NCI-H2107 treated with DMSO at 0.1 percent for 48 hours (cell line): ENCODE results near the gene MBD1.
A peak's percentile ranks its signal among the peaks of the same experiment; 100 is the strongest.
"Not testable (repeated sequence)": the region's sequence is repeated elsewhere in the genome, so short reads cannot be mapped to it uniquely, and the experiment has no call there.

Experiments
- DNase-seq: peaks from one replicate; lab custom pipeline; 2025; ENCODE audit not compliant: unreplicated experiment; lab: John Stamatoyannopoulos, UW

Gene MBD1

GRCh38 chr18:50274044-50274442, 7.3 kb downstream of the MBD1 start:
- no peak for DNase-seq

- no peak for DNase-seq
These were observed 7.9 kb downstream of the MBD1 start for GRCh38 chr18:50273203-50274043.

GRCh38 chr18:50272568-50272967, 8.8 kb downstream of the MBD1 start:
- DNase-seq = no peak

GRCh38 chr18:50268022-50268747, 13.1 kb downstream of the MBD1 start:
- DNase-seq = no peak

GRCh38 chr18:50266248-50266704, 15.0 kb downstream of the MBD1 start, which contains the start of gene CFAP53:
Gene CFAP53, minus strand, starts transcription at chr18:50266495. Its CDS starts 91 bp downstream, at chr18:50266404.
- DNase-seq = peak; percentile 77

- DNase-seq = no peak
These were observed 18.3 kb downstream of the MBD1 start for GRCh38 chr18:50262977-50263376.

GRCh38 chr18:50250935-50251334, 30.4 kb downstream of the MBD1 start:
- DNase-seq = no peak

GRCh38 chr18:50249576-50249975, 31.7 kb downstream of the MBD1 start:
- DNase-seq = no peak

GRCh38 chr18:50247561-50247960, 33.8 kb downstream of the MBD1 start:
- no peak for DNase-seq

- DNase-seq = not testable (repeated sequence)
These were observed 39.6 kb downstream of the MBD1 start for GRCh38 chr18:50241768-50242167.

- no peak for DNase-seq
These were observed 41.2 kb downstream of the MBD1 start for GRCh38 chr18:50240080-50240563.

- no peak for DNase-seq
These were observed 48.9 kb downstream of the MBD1 start for GRCh38 chr18:50232419-50232818.

- DNase-seq = no peak
These were observed 49.7 kb downstream of the MBD1 start for GRCh38 chr18:50231621-50232020.

- DNase-seq = not testable (repeated sequence)
These were observed 61.1 kb downstream of the MBD1 start for GRCh38 chr18:50220249-50220648.
